GM21367 (cell line): ENCODE data around the gene SLC17A9.
"Not testable (repeated sequence)": the region's sequence is repeated elsewhere in the genome, so short reads cannot be mapped to it uniquely, and the experiment has no call there.

ENCODE experiments used
- ATAC-seq: cut with Tn5 transposase; IDR thresholded peaks from one replicate; pipeline ENCODE4 v1.9.1; 2021; ENCODE audit not compliant: unreplicated experiment

The SLC17A9 gene

DNA sequence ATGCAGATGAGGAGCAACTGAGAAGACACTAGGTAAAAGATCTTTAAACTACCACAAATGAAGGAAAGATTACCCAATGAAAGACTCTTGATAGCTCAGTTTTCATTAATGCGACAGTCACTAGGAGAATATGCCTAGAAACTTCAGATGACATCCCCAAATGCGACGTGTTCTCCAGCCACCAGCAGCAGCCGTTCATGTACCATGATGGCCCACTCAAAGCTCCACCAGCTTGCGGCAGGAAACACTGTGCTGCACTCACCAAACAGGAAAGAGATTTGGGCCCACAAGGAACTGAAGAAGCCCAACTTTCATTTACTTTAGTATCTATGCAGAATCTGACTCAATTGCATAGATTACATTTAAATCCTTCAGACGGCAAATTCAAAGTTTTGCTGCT, 33.7 kb upstream of the SLC17A9 start:
- ATAC-seq, result no peak

DNA sequence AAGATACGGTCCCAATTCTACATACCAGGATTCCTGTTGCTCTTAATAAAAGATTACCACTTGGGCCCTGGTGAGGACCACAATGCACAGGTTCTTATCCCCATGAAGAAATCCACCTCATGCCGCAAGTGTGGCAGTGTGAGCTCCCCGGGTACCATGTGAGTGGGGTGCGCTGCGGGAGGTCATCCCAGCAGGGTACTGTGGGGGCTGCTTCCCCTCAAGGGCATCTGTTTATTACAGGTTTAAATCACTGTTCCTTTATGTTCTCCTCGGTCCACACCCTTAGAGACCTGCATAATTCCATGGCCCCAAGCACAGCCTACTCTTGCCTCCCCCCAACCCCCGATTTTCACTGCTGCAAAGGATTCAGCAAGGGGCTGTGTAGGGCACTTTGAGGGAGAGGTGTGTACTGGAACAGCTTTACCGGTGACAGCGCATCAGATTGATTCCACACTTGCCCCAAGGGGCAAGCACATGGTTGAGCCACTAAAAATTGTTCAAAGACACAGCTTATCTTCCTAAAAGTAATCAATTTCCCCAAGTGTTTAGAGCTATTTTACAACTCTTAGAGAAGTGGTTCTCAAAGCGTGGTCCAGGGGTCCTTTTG, 32.4 kb upstream of the SLC17A9 start:
- no peak for ATAC-seq

- ATAC-seq, result no peak
Observed at GRCh38 chr20:62921119-62921687, 31.3 kb upstream of the SLC17A9 start.

DNA sequence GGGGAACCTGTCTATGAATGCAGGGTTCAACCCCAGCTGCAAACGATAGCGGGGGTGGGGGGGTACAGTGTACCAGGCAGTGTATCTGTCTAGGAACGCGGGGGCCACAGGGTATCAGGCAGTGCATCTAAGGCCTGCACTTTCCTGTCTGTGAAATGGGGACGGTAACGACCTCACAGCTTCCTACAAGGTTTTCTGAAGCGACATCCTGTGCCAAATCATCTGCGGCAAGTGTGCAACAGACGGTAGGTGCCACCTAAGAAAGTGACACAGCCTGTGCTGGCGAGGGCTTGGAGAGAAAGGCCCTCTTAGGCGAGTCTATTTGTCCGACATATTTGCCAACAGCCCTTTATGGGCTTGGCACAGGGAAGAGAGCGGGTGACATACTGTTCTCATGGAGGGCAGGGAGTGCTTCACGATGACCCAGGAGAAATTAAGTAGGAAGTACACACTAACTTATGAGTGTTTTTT, 30.0 kb upstream of the SLC17A9 start:
- ATAC-seq, result no peak

- ATAC-seq, result not testable (repeated sequence)
Observed at GRCh38 chr20:62923059-62923668, 29.3 kb upstream of the SLC17A9 start.

- no peak for ATAC-seq
Observed at GRCh38 chr20:62923669-62924441, 28.7 kb upstream of the SLC17A9 start.

GRCh38 chr20:62924442-62925075, 27.9 kb upstream of the SLC17A9 start:
- ATAC-seq, result no peak

- no peak for ATAC-seq
Observed at GRCh38 chr20:62925076-62925419, 27.5 kb upstream of the SLC17A9 start.

GRCh38 chr20:62925420-62926228, 26.9 kb upstream of the SLC17A9 start:
- peak; percentile 1 for ATAC-seq

- ATAC-seq, result peak; percentile 53
Observed at GRCh38 chr20:62926229-62927127, 26.0 kb upstream of the SLC17A9 start, which contains the start of gene DIDO1. DIDO1 (minus strand) TSS chr20:62926505.

- no peak for ATAC-seq
Observed at GRCh38 chr20:62927128-62927705, 25.3 kb upstream of the SLC17A9 start.

DNA sequence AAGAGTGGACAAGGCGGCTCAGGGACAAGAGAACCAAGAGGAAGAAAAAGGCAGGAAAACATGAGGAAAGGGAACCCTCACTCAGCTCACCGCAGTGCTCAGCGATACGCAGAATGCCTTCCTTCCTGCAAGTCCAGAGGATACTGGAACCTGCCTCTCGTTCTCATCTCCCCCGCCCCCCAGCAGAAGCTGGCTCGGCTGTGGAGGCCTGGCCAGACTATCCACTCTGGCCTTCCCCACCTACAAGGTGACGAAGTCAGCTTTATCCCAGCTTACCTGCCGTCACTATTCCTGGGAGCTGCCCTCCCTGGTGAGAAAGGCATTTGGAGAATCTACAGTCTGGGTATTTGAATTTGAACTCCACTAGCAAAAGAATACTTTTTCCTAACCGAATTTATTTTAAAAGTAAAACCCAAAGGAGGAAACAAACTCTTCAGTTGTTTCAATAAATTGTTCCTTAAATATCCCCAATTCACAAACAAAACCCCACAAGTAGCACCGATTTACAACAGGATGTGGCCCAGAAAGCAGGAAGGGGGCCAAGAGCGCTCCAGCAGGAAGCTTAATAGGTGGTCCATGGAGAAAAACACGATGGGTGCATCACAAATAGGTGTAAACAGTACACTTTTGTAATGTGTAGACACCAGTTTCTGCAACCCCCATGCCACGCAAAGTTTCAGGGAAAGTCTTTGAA, 24.1 kb upstream of the SLC17A9 start:
- ATAC-seq, result no peak

- no peak for ATAC-seq
Observed at GRCh38 chr20:62929051-62929538, 23.4 kb upstream of the SLC17A9 start.

DNA sequence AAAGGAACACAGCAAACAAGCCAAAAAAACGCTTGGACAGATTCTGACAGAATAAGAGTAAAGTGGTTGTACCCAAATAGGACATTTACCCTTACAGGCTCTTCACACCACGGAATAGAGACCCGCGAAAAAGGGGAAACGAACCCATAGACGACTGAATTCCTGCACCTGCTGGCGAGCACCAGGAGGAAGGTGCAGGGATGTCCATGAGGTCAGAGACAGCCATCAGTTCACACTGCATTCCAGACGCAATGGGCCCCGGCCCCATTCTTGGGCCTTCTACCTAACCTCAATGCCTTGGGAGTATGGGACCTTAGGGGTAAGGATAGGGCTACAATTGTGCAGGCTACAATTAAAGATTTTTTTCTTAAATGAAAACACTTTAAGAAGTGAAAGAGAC, 21.0 kb upstream of the SLC17A9 start:
- no peak for ATAC-seq

- no peak for ATAC-seq
Observed at GRCh38 chr20:62933966-62934365, 18.5 kb upstream of the SLC17A9 start.

DNA sequence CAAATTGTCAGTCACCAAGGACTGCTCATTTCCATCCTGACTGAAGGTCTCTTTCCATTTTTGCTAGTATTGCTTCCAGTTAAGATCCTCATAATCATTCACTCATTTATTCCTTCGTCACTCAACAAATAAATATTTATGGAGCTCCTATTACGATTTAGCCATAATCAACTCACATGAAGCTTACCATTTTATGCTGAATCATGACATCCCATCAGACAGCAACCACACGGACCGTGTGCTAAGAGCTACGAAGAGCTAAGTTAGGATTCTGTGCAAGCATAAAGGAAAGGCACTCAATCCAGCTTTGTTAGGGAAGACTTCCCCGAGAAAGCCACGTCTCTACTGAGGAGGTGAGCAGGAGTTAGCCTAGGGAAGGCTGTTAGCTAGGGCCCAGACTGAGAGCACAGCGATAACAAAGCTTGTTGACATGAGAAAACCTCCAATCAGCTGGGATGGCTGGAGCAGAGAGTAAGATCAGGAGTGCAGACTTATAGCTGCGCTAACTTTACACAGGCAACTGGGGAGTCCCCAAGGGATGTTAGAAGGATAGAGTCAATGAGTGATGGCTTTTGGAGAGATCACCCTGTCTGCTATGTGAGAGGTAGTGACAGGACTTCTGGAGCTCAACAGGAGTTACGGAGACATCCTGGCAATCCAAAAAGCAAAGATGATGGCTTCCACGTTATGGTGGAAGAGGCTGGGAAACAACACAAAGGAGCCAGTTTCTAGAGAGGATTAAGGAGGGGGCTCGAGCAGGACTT, 17.1 kb upstream of the SLC17A9 start:
- no peak for ATAC-seq

- ATAC-seq, result no peak
Observed at GRCh38 chr20:62935968-62936585, 16.4 kb upstream of the SLC17A9 start.
